Lung microvascular endothelial cell (primary cell): ENCODE data around the gene MEOX2. TPM values are rescaled to one million over a fixed set of nuclear protein-coding genes. Genes with fewer than 3 reads are reported as not detected.

Experiments used
- DNase-seq, 2 donors: peaks; one replicate each; pipeline versions ENCODE4 v3.0.0 to v3.0.0-alpha.2; 2010; ENCODE audit warnings: low read depth in 2 of 2
- total RNA-seq: library from RNA; depleted of rRNA; stranded (reverse); fragments of >200 nt; gene quantifications from 2 replicates; pipeline ENCODE4 v1.2.1, GENCODE V29; 2014

The MEOX2 gene
- total RNA-seq, 1 donor from 2014 or later, result 0.40 TPM

DNA sequence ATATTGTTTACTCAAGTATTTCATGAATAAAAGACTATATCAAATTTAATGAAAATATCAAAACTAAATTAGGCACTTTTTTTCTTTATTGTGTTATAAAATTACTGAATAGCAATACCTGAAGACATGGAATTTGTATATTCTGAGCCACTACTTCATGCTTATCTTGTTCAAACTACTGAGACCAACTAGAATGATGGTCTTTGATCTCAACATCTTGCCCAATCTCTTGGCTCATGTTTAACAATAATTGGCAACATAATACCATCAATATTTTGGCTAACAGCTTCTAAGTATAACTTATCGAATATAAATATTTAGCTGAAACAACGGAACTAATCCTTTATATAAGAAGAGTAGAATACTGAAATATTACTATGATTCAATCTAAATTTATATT lies 68.2 kb downstream of the MEOX2 start:
- DNase-seq, result no peak

DNA sequence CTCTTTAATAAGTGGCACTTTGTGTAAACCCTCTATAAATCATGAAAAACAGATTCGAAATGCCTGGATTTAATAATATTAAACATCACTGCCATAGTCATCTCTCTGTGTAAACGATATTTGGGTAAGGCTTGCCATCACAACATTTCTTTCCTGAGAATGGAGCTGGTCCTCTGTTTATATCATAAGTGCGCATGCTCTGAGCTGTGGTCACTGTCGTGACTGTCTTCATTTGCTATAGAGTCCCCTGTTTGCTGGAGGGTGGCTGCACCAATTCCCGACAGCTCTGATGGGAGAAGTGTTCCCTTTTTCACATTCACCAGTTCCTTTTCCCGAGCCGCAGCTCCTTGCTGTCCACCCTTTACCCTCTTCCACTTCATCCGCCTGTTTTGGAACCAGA lies 74.3 kb downstream of the MEOX2 start:
- no peak for DNase-seq

DNA sequence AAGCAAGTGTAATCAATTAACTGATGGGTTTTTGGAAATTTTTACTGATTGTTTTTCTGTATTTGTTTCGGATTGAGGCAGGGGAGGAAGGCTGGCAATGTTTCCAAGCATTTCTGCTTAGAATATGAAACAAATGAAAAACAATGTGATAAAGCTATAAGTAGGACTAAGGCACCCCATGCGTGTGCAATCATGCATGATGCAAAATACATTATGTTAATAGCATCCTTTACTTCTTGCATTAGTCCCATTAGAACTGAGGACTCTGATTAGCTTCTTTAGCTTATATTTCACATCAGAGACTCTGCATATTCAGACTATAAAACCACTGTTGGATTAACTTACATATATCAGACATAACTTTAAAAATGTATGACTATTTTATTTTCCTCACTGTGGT lies 76.0 kb downstream of the MEOX2 start:
- no peak for DNase-seq

DNA sequence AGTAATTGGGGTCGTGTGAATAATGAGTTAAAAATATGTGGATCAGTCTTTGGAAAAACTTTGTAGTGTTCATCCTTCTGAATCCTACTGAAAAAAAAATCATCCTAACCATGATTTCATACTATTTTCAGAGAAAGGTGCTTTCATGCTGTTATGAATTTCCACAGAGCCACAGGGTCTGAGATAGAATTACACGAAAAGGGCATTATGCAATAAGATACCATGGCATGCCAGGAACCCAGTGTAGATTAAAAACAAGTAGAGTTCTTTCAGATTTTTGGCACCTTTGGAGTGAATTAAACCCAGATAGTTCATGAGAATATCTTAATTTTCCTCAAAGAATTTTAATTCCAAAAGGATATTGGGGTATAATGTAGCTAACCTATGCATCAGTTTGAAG lies 77.2 kb downstream of the MEOX2 start:
- no peak for DNase-seq

DNA sequence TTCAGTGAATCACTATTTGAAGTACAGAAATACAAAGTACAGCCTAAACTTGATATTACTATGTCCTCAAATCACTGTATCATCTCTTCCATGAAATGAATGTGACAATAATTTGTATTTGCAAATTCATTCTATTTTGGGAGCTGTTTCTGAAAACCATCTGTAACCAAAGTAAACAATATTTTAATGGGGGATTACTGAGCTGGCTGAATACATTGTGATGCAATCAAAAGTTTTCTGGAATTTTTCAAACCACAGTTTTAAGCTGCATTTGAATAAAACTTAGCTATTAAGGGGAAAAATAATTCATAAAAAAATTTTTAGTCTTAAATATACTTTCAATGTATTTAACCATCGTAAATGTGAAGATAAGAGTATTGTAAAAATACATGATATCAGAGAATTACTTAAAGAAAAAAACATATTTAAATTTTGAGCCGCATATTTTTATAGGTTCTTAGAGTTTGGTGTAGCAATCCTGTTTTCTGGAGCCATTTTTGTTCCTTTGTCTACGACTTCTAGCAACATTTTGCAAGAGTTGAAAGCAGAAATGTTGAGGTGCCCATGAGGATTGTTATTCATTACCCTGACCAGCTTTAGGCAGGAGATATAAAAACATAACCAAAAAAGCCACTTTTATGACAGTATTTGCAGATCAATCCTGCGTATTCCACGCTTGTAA lies 78.8 kb downstream of the MEOX2 start:
- no peak for DNase-seq

DNA sequence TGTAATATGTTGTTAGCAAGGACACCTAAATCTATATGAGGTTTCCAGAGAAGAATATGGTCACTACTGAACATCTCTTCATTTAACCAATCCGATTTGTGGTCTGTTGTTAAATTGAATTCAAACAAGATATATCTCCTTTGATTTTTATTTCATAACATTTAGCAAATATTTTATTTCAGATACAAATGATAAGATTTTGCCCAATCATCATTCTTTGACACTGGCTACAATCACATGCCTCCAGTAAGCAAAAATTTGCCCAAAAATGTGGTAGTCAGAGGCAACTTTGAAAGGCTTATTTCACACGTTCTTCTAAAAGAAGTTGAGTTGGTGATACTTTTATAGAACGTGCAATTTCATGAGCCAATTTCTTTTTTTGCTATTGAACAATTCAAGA lies 79.9 kb downstream of the MEOX2 start:
- no peak for DNase-seq

DNA sequence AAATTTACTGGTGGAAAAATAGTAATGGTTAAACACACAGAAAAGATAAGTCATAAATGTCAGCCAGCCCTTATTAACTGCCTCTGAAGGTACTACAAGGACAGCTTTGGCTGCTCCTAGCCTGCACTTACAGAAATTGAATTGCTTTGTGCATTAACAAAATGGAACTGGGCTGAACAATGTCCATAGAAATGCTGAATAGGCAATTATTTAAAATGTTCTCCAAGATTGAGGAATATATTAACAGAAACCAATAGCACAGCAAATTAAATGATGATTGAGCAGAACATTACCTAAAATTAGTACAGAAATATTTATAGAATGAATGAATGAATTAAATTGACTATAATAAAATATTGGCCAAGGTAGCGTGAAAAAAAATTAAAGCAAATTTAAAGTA lies 82.3 kb downstream of the MEOX2 start:
- DNase-seq, result no peak

DNA sequence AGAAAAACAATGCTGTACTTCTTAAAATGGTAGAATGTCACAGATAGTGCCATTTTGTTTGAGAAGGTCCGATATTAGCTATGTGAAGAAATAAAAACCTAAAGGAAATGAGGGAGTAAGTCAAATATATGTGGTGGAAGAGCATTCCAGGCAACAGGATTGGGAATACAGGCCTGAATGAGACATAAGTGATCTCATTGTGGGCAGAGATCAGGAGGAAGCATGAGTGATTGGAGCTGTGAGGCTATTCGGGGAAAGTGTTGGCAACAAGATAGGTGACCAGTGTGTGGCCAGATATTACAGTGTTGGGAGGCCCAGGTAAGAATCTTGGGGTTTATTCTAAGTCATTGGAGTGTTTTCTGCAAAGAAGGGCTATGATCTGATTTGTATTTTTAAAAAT lies 83.4 kb downstream of the MEOX2 start:
- DNase-seq, result peak in 1 of 2 donors; percentile 11

DNA sequence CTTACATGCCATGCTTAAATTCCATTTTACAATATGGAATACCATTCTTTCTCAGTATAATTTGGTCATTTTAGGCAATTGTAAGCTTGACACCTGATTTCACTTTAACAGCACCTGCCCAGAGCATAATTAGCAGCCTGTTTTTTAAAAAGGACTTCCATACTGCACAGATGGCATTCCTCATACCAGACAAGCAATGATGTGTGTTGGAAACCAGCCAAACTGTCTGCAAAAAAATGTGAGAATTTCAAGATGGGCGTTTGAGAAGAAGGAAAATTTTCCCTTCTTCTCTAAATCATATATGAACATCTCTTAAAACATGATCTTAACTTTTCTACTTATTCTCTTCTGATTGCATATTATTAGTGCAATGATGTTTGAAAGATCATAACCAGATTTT lies 84.2 kb downstream of the MEOX2 start:
- DNase-seq, result peak in 1 of 2 donors; percentile 20

DNA sequence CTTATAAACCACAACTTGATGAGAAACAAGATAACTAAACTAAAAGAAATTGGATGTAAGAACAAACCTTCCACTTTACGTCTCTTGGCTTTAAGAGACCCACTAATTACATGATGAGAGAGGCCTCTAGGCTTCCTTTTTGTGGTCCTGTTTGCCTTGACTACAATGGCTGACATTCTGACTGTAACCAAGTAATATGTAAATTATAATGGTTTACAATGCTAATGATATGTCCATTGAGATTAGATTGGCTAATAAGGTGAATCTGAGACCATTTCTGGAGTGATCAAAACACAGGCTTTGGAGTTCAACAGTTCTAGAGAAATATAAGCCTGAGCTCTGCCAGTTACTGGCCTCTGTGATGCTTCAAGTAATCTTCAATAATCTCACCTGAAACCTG lies 85.3 kb downstream of the MEOX2 start:
- no peak for DNase-seq

DNA sequence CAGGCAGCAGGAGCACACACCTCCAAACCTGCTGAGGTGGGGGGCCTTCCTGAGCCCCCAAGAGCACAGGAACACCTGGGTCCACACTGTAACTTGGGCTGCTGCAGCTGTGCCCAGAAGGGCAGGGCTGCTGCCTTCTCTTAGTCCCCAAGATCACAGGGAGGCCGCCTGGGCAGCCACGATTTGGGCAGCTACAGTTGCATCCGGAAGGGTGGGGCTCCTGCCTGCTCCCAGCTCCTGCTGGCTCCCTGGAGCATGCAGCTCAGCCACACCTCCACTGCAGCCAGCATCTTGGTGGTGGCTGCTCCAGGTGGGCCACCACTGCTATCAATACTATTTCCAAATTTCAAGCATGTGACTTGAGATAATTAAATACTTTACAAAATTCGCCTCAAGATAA lies 86.2 kb downstream of the MEOX2 start:
- no peak for DNase-seq

DNA sequence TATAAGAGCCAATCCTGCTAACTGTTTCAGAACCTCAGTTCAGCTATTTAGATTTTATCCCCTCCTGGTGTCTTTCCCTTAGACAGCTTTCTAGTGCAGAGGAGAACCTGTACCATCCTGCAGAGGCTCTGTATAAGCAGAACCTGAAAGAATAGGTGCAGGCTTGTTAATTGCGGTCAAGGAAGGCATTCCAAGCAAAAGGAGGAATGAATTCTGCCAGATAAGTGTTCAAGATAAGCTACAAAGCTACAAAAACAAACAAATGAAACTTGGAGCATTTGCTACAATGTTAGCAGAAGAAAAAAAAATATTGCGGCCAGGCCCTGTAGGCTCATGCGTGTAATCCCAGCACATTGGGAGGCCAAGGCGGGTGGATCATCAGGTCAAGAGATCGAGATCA lies 92.0 kb downstream of the MEOX2 start:
- no peak for DNase-seq

DNA sequence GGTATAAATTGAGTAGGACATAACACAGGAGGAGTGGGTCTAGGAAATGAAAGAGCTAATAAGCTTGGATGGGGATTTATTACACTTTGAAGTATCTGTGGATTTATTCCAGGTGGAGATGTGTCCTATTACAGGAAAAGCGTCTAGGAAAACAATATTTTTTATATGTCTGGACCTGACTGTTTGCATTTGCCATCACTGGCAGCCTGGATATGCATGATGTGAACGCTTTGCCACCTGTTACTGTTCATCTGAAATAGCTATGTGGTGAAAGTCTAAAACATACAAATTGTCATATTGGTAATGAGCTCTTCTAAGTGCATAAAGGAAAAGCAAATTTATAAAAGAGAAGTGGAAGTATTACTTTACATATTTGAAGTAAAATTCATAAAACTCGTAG lies 93.1 kb downstream of the MEOX2 start:
- DNase-seq, result no peak

DNA sequence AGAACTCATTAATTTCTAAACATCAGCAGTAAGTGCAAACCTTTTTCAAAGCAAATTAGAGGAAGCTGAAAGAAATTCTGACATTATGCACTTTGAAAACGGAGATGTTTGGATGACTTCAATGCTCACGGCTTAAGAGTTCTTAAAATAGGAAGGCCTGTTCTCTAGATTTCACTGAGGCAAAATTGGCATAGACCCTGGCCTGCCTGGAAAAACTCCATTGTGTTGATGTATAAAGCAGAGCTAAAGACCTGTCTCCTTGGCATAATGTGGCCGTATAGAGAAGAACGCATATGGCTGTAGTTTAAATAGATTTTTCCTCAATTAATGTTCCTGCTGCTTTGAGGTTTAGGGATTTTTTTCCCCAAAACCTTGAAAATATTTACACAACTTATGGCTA lies 100.2 kb downstream of the MEOX2 start:
- no peak for DNase-seq

DNA sequence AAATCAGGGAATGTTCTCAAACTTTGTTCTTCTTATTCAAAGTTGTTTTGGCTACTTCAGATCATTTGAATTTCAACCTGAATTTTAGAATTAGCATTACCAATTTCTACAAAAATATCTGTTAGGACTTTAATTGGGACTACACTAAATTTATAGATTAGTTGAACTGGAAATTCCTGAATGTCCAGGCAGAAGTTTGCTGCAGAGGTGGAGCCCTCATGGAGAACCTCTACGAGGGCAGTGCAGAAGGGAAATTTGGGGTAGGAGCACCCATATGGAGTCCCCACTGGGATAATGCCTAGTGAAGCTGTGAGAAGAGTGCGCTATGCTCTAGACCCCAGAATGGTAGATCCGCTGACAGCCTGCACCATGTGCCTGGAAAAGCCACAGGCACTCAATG lies 101.9 kb downstream of the MEOX2 start:
- DNase-seq, result no peak

DNA sequence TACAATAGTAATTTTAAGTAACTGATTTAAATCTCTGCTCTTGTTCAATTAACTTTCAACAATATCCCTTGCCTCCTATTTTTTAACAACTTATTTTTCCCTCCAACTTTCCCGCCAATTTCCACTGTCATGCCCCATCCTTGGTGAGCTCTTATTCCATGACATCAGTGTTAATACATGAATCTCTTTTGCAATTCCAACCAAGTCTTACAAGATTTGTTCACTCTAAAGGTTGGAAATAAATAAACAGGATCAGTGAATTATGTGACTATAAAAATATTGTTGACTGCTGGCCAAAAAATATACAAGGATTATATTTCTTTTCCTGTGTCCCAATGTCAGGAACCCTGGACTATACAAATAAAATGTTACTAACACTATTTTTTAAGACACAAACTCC lies 103.7 kb downstream of the MEOX2 start:
- DNase-seq, result no peak

DNA sequence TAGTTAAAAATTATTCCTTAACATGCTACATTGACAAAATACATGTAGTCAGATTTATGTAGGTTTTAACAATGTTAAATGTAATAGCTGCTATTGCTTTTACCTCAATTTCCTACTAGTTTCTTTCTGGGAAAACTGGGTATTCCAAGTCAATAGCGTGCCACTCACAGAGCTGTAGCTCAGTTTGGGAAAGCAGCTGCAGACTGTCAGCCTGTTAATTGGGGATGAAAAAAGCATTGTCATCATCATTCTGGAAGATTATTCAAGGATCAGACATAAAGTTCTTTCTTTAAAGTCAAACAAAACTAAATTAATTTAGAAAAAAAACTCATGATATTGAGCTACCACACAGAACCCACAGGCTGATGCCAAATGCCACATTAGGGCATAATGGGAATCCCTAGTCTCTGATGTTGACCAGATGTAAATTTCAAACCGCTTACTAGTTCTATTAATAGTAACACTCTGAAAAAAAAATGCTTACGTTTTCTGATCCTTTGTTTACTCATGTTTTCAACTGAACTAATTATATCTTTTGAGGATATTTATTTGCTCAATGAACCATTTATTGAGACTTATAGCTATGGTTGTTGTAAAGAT lies 105.0 kb downstream of the MEOX2 start:
- no peak for DNase-seq

DNA sequence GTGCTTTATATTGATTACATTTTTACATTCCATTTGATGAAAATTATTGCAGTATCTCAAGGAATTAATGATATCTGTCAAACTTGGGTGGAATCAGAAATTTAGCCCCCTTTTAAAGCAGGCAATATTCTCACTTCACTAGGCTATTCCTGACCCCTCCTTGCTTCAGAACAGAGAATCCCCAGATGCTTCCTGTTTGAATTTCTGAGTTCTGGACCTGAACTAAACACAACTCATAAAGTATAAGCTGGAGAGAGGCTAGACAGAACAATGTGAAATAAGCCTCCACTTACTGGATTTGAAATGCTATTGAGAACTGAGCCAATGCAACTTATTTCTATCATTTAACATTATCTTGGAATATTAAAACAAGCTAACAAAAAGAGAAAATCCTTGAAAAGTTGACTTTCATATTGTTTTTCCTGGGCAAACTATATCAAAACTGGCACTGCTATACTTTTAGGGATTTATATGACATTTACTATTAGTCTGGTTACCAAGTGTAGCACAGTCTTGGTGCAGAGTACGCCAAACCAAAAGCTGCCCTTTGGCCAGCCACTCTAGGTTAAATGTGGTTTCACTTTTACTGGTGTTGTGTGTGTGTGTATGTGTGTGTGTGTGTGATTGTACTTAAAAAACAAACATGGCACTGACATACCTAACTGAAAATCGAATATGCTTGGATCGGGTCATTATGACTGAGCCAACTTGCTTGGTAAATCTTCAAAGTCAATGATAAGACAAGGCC lies 105.7 kb downstream of the MEOX2 start:
- peak in 1 of 2 donors; percentile 5 for DNase-seq

DNA sequence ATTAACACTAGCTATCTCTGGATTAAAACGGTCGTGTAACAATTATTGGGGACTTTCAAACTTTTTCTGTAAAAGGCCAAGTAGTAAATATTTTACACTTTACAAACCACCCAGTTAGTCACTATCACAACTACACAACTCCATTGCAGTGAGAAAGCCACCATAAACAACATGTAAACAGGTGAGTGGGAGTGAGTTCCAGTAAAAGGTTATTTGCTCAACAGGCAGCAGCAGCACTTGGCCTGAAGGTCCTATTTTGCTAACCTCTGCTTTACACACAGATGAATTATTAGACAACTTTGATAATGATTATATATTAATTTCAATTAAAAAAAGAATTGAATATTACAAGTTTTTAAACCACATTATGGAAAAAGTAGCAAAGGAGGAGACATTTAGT lies 108.9 kb downstream of the MEOX2 start:
- DNase-seq, result no peak

DNA sequence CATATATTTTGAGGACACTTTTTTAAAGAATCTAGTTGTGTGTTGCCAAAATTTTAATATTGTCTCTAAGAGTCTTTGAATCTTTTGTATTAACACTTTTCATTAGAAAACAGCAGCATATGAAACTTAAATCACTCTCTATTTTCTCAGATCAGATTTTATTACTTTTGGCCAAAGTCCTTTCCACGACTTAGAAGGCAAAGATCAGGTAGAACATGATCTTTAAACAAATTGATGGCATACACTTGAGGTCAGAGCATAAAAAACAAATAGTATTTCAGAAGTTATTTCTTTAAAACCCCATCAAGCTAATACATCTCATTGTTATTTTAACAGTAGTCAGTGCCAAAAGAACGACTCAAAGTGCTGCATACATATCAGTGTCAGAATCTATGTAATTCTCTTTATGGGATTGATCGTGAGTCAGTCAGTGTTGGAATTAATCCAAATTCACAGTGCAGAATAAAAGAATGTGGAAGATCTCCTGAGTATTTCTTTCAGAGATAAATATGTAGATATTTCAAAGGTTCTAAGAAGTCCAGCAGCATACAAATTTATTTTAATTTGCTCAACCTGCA lies 115.1 kb downstream of the MEOX2 start:
- peak; percentile 9 to 42 for DNase-seq

DNA sequence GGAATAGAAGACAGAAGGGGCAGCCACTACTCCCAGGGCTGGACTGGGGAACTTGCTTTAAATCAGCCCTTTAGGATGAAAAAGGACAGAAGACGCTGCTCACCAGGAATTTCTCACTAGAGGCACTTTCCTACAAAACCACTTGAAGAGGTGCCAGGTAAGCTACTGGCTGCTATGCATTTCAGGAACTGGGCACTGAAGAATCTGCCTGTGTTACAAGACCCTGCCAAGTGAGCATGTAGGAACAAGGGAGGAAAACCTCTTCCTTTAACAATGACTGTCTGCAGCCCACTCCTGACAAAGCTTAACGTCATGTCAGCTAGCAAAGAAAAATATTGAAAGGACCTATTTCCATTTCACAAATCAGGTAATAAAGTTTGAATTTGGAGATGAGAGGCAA lies 118.8 kb downstream of the MEOX2 start:
- no peak for DNase-seq

DNA sequence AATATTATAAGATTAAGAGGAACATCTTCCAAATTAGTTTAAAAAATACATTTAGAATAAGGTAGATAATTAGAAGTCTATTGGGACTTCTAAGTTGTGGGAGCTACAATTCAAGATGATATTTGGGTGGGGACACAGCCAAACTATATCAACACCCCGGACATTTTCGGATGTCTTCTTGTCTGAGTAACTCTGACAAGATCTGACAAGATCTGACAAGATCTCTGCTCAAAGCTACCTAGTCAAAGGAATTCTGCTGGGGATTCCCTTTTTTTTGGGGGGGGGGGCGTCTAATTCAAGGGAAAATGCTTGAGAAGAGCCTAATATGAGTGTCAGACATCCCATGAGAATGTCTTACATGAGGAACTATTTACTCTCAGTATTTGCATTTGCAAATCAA lies 119.4 kb downstream of the MEOX2 start:
- no peak for DNase-seq

DNA sequence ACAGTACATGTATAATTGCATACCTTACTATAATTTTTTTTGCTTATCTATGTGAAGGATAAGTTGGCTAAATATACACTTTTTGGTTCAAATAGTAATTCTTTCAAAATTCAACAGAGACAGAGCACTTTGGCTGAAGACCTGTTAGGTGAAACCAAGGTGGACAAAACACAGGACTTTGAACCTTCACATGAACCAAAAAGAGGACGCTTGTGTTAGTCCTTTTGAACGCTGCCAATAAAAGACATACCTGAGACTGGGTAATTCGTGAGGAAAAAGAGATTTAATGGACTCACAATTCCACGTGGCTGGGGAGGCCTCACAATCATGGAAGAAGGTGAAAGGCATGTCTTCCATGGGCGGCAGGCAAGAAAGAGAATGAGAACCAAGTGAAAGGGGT lies 120.0 kb downstream of the MEOX2 start:
- no peak for DNase-seq
